NCI-H2107 treated with DMSO at 0.1 percent for 48 hours (cell line): ENCODE data around the gene NPIPB6.
"Not testable (repeated sequence)": the region's sequence is repeated elsewhere in the genome, so short reads cannot be mapped to it uniquely, and the experiment has no call there.

Source experiments
- DNase-seq: peaks from one replicate; lab custom pipeline; 2025; ENCODE audit not compliant: unreplicated experiment; lab: John Stamatoyannopoulos, UW

NPIPB6 gene

GRCh38 chr16:28363408-28363807 lies at the start of gene NPIPB6:
NPIPB6 (minus strand) TSS chr16:28363508; CDS start chr16:28362822, 686 bp downstream.
- not testable (repeated sequence) for DNase-seq

GRCh38 chr16:28403220-28404072 lies 40.1 kb upstream of the NPIPB6 start, which contains the start of gene EIF3CL:
EIF3CL (minus strand) TSS chr16:28403841; CDS start chr16:28403618, 223 bp downstream.
- DNase-seq = not testable (repeated sequence)

- not testable (repeated sequence) for DNase-seq
These were observed 28.7 kb upstream of the NPIPB6 start for GRCh38 chr16:28392054-28392453.

GRCh38 chr16:28382177-28382867 lies 19.0 kb upstream of the NPIPB6 start:
- not testable (repeated sequence) for DNase-seq

GRCh38 chr16:28377822-28378221 lies 14.5 kb upstream of the NPIPB6 start:
- not testable (repeated sequence) for DNase-seq

- not testable (repeated sequence) for DNase-seq
These were observed 13.9 kb upstream of the NPIPB6 start for GRCh38 chr16:28377108-28377625.

- DNase-seq = not testable (repeated sequence)
These were observed 11.8 kb upstream of the NPIPB6 start for GRCh38 chr16:28375115-28375514.

GRCh38 chr16:28374281-28374680 lies 11.0 kb upstream of the NPIPB6 start:
- not testable (repeated sequence) for DNase-seq

- DNase-seq = not testable (repeated sequence)
These were observed 4.6 kb upstream of the NPIPB6 start for GRCh38 chr16:28367926-28368325.

GRCh38 chr16:28364268-28365173 lies 1.2 kb upstream of the NPIPB6 start:
- DNase-seq = not testable (repeated sequence)

- not testable (repeated sequence) for DNase-seq
These were observed 708 bp downstream of the NPIPB6 start for GRCh38 chr16:28362600-28362999.

- not testable (repeated sequence) for DNase-seq
These were observed 25.1 kb downstream of the NPIPB6 start for GRCh38 chr16:28338230-28338629.

GRCh38 chr16:28336940-28337710 lies 26.2 kb downstream of the NPIPB6 start:
- not testable (repeated sequence) for DNase-seq

GRCh38 chr16:28335678-28336077 lies 27.6 kb downstream of the NPIPB6 start:
- DNase-seq = not testable (repeated sequence)

- DNase-seq = not testable (repeated sequence)
These were observed 30.7 kb downstream of the NPIPB6 start for GRCh38 chr16:28332632-28333031.

- DNase-seq = not testable (repeated sequence)
These were observed 32.3 kb downstream of the NPIPB6 start for GRCh38 chr16:28330981-28331380.

- DNase-seq = not testable (repeated sequence)
These were observed 33.1 kb downstream of the NPIPB6 start for GRCh38 chr16:28330232-28330631.

- DNase-seq = no peak
These were observed 36.3 kb downstream of the NPIPB6 start for GRCh38 chr16:28326881-28327610.

GRCh38 chr16:28324887-28325279 lies 38.4 kb downstream of the NPIPB6 start:
- no peak for DNase-seq
